ENCODE measurements around the gene ACTR1B.
"Not testable (repeated sequence)": the region's sequence is repeated elsewhere in the genome, so short reads cannot be mapped to it uniquely, and the experiment has no call there.

ACTR1B gene

GRCh38 chr2:97688062-97688827, 24.4 kb upstream of the ACTR1B start:
- DNase-seq: no peak

- DNase-seq: not testable (repeated sequence)
These were observed 23.4 kb upstream of the ACTR1B start for GRCh38 chr2:97687235-97687634.

- no peak for DNase-seq
These were observed 14.5 kb upstream of the ACTR1B start for GRCh38 chr2:97678298-97678697.

- no peak for DNase-seq
These were observed 13.6 kb upstream of the ACTR1B start for GRCh38 chr2:97677480-97677879.

GRCh38 chr2:97676620-97677019, 12.8 kb upstream of the ACTR1B start:
- DNase-seq: no peak

GRCh38 chr2:97675430-97676113, 11.7 kb upstream of the ACTR1B start:
- DNase-seq: no peak

GRCh38 chr2:97673915-97674283, 10.1 kb upstream of the ACTR1B start:
- peak; percentile 40 to 60 for DNase-seq

GRCh38 chr2:97673182-97673914, 9.5 kb upstream of the ACTR1B start:
- DNase-seq: peak; percentile 28 to 53

- not testable (repeated sequence) for DNase-seq
These were observed 8.8 kb upstream of the ACTR1B start for GRCh38 chr2:97672606-97673140.

- DNase-seq: no peak
These were observed 7.7 kb upstream of the ACTR1B start for GRCh38 chr2:97671526-97671925.

- no peak for DNase-seq
These were observed 6.6 kb upstream of the ACTR1B start for GRCh38 chr2:97670471-97670870.

GRCh38 chr2:97669448-97669847, 5.6 kb upstream of the ACTR1B start, which contains the start of gene C2orf92:
Gene C2orf92 (plus strand): TSS chr2:97669713. CDS start chr2:97669789, 76 bp downstream.
- DNase-seq: no peak

- DNase-seq: peak in 1 of 2 experiments; percentile 28
These were observed 759 bp upstream of the ACTR1B start for GRCh38 chr2:97664636-97664970.

GRCh38 chr2:97663626-97663961, 250 bp downstream of the ACTR1B start:
- no peak for DNase-seq

- peak; percentile 86 to 90 for DNase-seq
These were observed 784 bp downstream of the ACTR1B start for GRCh38 chr2:97662895-97663625.

- DNase-seq: no peak
These were observed 1.4 kb downstream of the ACTR1B start for GRCh38 chr2:97662386-97662894.

- DNase-seq: no peak
These were observed 1.9 kb downstream of the ACTR1B start for GRCh38 chr2:97661927-97662326.

- DNase-seq: no peak
These were observed 3.0 kb downstream of the ACTR1B start for GRCh38 chr2:97660775-97661389.

- DNase-seq: no peak
These were observed 3.6 kb downstream of the ACTR1B start for GRCh38 chr2:97660044-97660774.

GRCh38 chr2:97659256-97660043, 4.4 kb downstream of the ACTR1B start:
- no peak for DNase-seq
